HTERT RPE-1 (cell line): ENCODE data around the gene NKD2.

Experiments
- in situ Hi-C: fragments of 300-500 bp; cut with MboI; formaldehyde crosslinking; loops from 4 replicates; pipeline ENCODE4 v1.14.3; 2020; ENCODE audit warnings: low sequenced_read_pairs

Gene NKD2

DNA sequence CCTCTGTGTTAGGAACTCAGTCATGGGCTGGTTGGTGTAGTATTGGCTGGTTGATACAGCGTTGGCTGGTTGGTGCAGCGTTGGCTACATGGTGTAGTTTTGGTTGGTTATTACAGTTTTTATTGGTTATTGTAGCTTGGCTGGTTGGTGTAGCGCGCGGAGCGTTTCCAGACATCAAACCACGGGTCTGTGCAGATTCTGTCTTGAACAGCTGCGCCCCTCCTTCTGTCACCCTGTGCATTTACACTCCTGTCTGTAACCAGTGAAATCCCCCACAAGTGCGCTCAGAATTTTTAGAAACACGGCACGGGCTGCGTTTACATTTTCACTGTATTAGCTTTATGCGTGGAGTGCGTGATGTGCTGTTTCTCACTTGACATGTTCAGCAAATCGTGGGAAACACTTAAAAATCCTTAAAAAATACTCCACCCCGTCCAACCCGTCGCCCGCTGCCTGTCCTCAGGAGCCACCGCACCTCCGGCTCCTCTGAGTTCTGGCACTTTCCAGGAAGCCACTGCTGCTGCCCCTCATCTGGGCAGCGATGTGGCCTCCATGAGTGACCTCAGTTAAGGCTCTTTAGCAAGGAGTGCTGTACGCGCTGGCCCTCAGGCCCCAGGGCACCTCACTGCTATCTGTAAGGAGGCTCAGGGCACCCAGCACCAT lies 20.8 kb downstream of the NKD2 start:
- in situ Hi-C loops, result no loop called here

DNA sequence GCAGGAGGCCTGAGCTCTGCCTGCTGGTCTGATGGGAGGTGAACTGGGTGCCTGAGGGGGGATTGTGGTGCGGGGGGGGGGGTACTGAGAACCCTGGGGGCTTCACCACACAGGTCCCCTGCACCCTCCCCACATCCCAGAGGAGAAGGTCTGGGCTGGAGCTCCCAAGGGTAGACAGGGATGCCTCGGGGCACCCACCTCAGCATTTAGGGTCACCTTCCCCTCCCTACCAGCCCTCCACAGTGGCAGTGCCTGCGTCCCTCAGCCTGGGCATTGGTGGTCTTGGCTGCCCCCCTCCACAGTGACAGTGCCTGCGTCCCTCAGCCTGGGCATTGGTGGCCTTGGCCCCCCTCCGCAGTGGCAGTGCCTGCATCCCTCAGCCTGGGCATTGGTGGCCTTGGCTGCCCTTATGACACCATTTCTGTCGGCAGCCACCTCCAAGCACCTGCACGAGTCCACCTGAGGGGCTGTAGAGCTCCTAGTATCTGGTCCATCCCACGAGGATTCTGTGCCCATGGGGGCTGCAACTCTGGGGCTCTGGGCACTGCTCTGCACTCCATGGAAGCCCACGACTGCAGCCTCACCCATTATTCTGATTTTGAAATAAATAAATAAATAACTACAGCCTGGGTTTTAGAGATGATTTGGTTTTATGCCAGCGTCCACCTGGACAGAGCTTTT lies 21.5 kb downstream of the NKD2 start:
- in situ Hi-C loops, result no loop called here

GRCh38 chr5:1030801-1031271 lies 22.2 kb downstream of the NKD2 start:
- in situ Hi-C loops, result no loop called here

- in situ Hi-C loops, result no loop called here
Measured at GRCh38 chr5:1031306-1031959, 22.8 kb downstream of the NKD2 start.

- in situ Hi-C loops, result no loop called here
Measured at GRCh38 chr5:1032011-1032410, 23.4 kb downstream of the NKD2 start.

DNA sequence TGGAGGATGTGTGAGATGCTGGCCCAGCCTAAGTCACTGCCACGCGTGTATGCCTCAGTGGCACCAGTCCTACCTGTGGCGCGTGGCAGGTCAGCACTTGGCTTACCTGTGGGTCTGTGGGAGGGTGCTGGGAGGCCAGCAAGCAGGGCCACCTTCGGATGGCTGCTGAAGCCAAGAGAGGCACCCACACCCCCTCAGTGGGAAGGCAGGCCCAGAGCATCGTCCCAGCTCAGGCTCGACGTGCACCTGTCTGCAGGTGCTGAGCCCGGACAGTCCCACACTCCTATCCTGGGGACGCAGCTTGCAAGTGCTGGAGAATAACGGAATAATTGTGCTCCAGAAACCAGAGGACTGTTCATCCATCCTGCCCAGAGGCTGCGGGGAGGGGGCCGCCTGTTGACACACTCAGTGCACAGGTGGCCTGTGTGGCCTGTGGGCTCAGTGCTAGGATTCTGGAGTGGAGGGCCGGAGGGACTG lies 24.0 kb downstream of the NKD2 start:
- in situ Hi-C loops, result no loop called here

DNA sequence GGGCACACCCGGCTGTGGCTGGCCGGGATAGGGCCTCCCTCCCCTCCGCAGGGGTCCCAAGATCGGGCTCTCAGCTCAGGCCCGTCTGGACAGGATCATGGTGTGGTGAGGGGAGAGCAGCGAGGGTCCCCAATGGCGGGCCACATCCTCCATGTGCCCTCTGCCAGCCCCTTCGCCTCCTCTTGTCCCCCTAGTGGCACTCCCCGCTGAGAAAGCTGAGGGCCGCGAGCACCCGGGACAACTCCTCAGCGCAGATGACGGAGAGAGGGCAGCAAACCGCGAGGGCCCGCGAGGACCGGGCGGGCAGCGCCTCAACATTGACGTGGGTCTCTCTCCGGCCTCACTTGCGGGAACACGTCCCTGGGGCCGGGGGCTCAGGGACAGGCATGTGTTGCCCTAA lies 24.6 kb downstream of the NKD2 start:
- in situ Hi-C loops, result no loop called here

DNA sequence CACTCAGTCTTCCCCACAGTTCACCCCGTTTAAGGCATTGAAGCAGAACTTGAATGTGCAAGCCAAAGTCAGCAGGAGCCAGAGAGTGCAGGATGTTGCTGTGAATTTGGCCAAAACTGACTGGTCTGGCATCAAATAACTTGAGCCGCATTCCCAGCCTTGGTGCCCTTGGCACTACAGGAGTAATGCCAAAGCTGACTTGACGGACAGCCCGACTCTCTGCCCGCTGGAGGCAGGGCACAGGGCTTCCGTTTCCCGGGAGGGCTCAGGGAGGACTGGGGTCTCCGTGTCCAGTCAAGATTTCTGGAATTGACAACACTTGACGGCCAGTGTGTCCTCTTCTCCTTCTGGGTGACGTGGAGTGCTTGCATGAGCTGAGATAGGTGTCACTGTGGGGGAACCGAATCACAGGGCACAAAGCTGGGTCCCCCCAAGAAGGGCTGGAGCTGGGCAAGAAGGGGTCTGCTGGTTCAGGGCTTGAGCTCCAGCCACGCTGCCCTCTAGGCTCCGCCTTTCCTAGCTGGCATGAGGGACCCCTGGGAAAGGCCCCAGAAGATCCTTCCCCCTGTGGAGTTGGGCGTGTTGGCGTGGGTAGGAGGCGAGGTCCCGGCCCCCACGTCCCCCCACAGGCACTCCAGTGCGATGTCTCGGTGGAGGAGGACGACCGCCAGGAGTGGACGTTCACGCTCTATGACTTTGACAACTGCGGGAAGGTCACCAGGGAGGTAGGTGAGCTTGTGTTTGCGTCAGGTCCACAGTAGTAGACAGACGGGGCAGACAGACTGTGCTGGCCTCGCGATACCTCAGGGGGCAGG lies 25.2 kb downstream of the NKD2 start:
- in situ Hi-C loops, result no loop called here

DNA sequence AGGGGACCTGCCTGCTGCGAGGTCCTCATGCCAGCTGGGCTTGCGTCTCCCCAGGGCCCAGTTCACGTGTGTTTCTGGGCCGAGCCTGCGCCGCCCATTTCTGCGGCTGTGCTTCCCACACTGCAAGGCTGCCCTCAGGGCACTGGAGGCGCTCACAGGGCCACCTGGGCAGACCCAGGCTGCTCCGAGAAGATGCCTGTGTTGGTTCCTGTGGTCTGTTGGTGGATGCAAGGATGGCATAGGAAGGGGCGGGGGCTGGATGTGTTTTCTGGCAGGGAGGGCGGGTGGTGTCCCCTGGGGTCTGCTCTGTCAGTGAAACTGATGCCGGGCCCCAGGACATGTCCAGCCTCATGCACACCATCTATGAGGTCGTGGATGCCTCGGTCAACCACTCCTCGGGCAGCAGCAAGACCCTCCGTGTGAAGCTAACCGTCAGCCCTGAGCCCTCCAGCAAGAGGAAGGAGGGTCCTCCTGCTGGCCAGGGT lies 25.9 kb downstream of the NKD2 start:
- in situ Hi-C loops, result no loop called here

DNA sequence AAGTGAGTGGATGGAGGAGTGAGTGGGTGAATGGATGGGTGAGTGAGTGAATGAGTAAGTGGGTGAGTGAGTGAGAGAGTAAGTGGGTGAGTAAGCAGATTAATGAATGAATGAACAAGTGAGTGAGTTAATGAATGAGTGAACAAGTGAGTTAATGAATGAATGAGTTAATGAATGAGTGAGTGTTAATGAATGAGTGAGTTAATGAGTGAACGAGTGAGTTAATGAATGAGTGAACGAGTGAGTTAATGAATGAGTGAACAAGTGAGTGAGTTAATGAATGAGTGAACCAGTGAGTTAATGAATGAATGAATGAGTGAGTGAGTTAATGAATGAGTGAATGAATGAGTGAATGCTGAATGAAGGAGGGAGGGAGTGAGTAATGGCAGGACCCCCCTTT lies 26.4 kb downstream of the NKD2 start:
- in situ Hi-C loops, result no loop called here

DNA sequence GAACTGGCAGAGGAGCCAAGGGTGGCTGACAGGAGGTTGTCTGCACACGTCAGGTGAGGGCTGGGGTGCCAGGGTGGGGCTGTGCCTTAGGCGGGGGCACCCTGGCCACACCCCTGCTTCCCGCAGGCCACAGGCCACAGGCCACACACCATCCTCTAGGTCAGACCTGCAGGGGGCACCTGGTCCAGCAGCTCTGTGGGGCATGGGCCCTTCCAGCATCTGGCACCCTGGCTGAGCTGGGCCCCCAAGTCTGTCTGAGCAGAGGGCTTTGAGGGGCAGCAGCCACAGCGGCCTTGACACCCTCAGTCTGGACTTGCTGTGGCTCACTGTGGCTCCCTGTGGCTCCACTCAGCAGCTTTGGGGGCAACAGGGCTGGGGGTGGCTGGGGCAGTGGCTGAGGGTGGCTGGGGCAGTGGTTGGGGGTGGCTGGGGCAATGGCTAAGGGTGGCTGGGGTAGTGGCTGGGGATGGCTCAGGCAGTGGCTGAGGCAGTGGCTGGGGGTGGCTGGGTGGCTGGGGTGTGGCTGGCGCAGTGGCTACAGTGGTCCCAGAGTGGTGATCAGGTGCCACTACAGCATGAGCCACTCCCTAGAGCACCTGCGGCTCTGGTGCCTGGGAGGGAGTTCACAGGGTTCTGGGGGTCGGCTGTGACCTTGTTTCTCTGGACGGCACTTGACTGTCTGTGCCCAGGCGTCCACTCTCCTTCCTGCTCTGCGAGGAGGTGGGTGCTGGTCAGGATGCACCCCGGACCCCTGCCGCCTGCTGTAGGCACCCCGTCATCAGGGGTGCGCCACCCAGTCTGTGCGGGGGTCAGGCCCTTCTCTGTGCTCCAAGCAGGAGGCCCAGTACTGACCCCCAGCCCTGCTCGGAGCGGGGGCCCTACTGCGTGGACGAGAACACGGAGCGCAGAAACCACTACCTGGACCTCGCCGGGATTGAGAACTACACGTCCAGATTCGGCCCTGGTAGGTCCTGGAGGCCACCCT lies 27.1 kb downstream of the NKD2 start:
- in situ Hi-C loops, result no loop called here

DNA sequence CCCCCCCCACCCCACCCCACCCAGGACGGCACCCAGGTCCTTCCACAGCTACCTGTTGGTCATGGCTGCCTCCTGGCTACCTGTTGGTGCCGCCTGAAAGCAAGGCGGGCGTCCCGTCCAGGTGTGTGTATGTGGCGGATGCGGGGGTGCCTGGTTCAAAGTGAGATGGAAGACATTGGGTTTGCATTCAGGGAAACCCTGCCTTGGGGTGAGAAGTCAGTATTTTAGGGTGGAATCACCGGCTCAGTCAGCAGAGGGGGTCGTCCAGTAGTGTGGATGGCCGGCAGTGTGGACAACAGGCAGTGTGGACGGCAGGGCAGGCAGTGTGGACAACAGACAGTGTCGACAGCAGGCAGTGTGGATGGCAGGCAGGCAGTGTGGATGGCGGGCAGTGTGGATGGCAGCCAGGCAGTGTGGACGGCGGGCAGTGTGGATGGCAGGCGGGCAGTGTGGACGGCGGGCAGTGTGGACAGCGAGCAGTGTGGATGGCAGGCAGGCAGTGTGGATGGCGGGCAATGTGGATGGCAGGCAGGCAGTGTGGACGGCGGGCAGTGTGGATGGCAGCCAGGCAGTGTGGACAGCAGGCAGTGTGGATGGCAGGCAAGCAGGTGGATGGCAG lies 28.0 kb downstream of the NKD2 start:
- in situ Hi-C loops, result no loop called here

- in situ Hi-C loops, result no loop called here
Measured at GRCh38 chr5:1037123-1037670, 28.6 kb downstream of the NKD2 start.

DNA sequence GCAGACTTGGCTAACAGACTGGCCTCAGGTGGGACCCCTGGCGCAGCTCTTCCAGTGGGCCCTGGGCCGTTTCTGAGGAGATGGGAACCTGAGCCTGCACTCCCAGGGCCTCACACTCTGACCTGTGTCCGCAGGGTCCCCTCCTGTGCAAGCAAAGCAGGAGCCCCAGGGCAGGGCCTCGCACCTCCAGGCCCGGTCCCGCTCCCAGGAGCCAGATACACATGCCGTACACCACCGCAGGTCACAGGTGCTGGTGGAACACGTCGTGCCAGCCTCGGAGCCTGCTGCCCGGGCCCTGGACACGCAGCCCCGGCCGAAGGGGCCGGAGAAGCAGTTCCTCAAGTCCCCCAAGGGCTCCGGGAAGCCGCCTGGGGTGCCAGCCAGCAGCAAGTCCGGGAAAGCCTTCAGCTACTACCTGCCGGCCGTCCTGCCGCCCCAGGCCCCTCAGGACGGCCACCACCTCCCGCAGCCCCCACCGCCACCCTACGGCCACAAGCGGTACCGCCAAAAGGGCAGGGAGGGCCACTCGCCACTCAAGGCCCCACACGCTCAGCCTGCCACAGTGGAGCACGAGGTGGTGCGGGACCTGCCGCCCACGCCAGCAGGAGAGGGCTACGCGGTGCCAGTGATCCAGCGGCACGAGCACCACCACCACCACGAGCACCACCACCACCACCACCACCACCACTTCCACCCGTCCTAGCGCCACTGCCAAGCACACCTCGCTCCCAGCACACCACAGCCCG lies 29.2 kb downstream of the NKD2 start:
- in situ Hi-C loops, result no loop called here

DNA sequence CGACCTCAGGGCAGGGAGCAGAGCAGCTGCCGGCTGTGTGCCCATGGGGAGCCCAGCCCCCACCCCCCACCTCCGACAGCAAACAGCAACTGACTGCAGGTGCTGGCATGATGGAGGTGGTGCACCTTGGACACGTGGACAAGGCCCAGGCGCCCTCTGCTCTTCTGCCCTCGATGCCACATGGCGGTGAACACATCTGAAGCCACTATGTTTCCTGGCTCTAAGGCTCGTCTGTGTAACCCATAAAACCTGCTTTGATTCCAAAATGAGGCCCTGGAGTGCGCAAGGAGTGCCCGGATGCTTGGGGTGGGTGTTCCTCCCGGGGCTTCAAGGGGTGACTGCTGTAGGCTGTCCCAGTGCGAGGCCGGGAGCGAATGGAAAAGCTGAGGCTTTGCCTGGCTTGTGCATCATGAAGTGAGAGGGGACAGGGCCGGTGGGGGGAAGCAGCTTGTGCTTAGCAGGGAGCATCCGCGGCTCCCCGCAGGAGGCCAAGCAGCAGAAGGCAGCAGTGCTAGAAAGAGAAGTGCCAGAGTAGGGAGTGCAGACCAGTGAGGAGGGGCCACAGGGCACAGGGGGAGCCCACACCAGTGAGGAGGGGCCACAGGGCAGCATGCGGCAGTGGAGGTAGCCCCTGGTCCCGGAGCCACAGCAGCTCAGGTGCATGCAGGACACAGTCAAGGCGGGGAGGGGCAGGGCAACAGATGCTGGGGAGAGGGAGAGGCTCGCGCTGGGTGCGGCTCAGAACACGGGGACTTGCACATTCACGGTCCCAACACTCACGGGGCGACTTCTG lies 30.0 kb downstream of the NKD2 start:
- in situ Hi-C loops, result no loop called here

GRCh38 chr5:1039210-1039548 lies 30.6 kb downstream of the NKD2 start:
- in situ Hi-C loops, result no loop called here

DNA sequence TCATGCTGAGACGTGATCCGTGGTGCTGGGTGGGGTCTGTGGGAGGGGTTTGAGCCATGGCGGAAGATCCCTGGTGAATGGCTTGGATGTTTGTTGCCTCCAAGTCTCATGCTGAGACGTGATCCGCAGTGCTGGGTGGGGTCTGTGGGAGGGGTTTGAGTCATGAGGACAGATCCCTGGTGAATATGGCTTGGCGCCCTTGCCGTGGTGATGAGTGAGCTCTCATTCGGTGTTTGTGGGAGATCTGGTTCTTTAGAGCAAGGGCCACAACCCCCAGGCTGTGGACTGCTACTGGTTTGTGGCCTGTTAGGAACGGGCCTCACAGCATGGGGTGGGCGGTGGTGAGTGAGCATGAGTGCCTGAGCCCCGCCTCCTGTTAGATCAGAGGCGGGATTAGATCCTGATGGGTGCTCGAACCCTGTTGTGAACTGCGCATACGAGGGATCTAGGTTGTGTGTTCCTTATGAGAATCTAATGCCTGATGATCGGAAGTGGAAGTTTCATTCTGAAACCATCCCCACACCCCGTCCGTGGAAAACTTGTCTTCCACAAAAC lies 31.2 kb downstream of the NKD2 start:
- in situ Hi-C loops, result no loop called here
